Stimulated activated naive B cell treated with anti-CD40 and anti-IgM and Interleukin-4, amounts not matched to agents 10 μg/mL and 1 μg/mL and 100 μg/mL, for 72 hours (primary cell): ENCODE data around the gene EME2.

Experiments used
- ATAC-seq, 2 donors: fragments of 150-1000 bp; cut with Tn5 transposase; replicated peaks; 2 replicates each; pipeline ENCODE4 v1.10.0; 2021; ENCODE audit warnings: moderate library complexity in 1 of 2
- DNase-seq: peaks from one replicate; pipeline ENCODE4 v3.0.0; 2021
- H3K27ac Mint-ChIP-seq: one replicate; pipeline ENCODE4 v1.8.0; 2022; ENCODE audit warnings: mild to moderate bottlenecking, mixed read lengths
- H3K27me3 Mint-ChIP-seq, 2 donors: one replicate each; pipeline ENCODE4 v1.8.0; 2022; ENCODE audit warnings: mixed read lengths in 2 of 2
- H3K36me3 Mint-ChIP-seq, 2 donors: one replicate each; pipeline ENCODE4 v1.8.0; 2022; ENCODE audit warnings: mixed read lengths in 2 of 2, mild to moderate bottlenecking in 1 of 2
- H3K4me1 Mint-ChIP-seq, 2 donors: one replicate each; pipeline ENCODE4 v1.8.0; 2022; ENCODE audit warnings: mixed read lengths in 2 of 2, mild to moderate bottlenecking in 1 of 2
- H3K4me3 Mint-ChIP-seq, 2 donors: one replicate each; pipeline ENCODE4 v1.8.0; 2022; ENCODE audit warnings: mild to moderate bottlenecking in 2 of 2, mixed read lengths in 2 of 2, moderate library complexity in 1 of 2
- H3K9me3 Mint-ChIP-seq, 2 donors: one replicate each; pipeline ENCODE4 v1.8.0; 2022; ENCODE audit warnings: mixed read lengths in 2 of 2, mild to moderate bottlenecking in 1 of 2

The EME2 gene

GRCh38 chr16:1767116-1767994 lies 5.3 kb upstream of the EME2 start:
- Mint-ChIP-seq H3K9me3 (no peaks in the 10 kb centered on the region), H3K27me3 (no peaks in the 10 kb centered on the region), H3K4me1 (peaks cover 17 to 35% of the 10 kb centered on the region in 2 donors), H3K4me3 (peak overlapping the region in 1 of 2 donors; percentile 6), H3K36me3 (peaks cover 41 to 48% of the 10 kb centered on the region in 2 donors), H3K27ac (peak overlapping the region; percentile 59)
- no peak for ATAC-seq
- no peak for DNase-seq

GRCh38 chr16:1768061-1768766 lies 4.4 kb upstream of the EME2 start:
- DNase-seq = no peak
- peaks cover 38 to 44% of the 10 kb centered on the region in 2 donors for H3K36me3 Mint-ChIP-seq
- H3K27me3 Mint-ChIP-seq = no peaks in the 10 kb centered on the region
- no peak for ATAC-seq
- no peaks in the 10 kb centered on the region for H3K9me3 Mint-ChIP-seq
- H3K4me3 Mint-ChIP-seq = peak overlapping the region in 1 of 2 donors; percentile 8
- H3K4me1 Mint-ChIP-seq = peaks cover 18 to 36% of the 10 kb centered on the region in 2 donors
- peak overlapping the region; percentile 84 for H3K27ac Mint-ChIP-seq

GRCh38 chr16:1768767-1769401 lies 3.7 kb upstream of the EME2 start:
- Mint-ChIP-seq H3K27ac (peak overlapping the region; percentile 80), H3K4me1 (peaks cover 20 to 38% of the 10 kb centered on the region in 2 donors), H3K4me3 (peak overlapping the region in 1 of 2 donors; percentile 25), H3K27me3 (no peaks in the 10 kb centered on the region), H3K9me3 (no peaks in the 10 kb centered on the region), H3K36me3 (peaks cover 38 to 44% of the 10 kb centered on the region in 2 donors)
- DNase-seq (no peak), ATAC-seq (no peak)

- DNase-seq (no peak), ATAC-seq (no peak)
- Mint-ChIP-seq H3K4me3 (peak overlapping the region; percentile 91 to 99), H3K9me3 (no peaks in the 10 kb centered on the region), H3K36me3 (peaks cover 38 to 44% of the 10 kb centered on the region in 2 donors), H3K4me1 (peaks cover 21 to 45% of the 10 kb centered on the region in 2 donors), H3K27ac (peak overlapping the region; percentile 93), H3K27me3 (no peaks in the 10 kb centered on the region)
Measured at GRCh38 chr16:1769402-1770300, 3.0 kb upstream of the EME2 start.

DNA sequence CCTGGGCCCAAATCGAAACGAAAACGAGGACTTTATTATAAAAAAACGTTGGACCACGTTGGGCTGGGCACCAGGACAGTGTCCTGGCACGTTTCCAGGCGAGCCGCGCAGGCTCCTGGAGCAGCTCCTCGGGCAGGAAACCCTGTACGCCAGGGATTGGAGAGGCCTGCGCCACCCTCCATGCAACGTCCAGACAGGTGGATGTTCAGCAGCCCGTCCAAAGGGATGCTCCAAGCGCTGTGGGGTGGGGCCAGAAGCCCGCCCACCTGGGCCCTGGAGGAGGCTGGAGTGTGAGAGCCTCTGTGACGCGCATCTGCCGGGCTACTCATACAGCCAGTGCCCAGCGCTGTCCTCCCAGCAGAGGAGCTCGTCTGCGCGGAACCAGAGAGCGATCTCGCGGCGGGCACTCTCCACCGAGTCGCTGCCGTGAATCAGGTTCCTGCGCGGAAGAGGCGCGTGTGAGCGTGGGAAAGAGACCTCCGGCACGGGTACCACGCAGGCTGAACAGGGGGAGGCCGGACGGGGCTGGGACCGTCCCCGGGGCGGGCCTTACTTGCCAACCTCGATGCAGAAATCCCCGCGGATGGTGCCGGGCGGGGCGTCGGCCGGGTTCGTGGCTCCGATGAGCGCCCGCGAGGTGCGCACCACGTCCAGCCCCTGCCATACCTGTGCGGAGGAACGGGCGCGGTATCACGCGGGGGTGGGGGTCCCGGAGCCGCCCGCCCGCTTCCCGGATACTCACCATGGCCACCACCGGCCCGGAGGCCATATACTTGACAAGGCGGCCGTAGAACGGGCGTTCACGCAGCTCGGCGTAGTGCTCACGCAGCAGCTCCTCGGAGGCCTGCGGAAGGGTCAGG lies 2.1 kb upstream of the EME2 start:
- Mint-ChIP-seq H3K36me3 (peaks cover 36 to 41% of the 10 kb centered on the region in 2 donors), H3K27ac (peak overlapping the region; percentile 93), H3K4me1 (peaks cover 21 to 50% of the 10 kb centered on the region in 2 donors), H3K27me3 (no peaks in the 10 kb centered on the region), H3K4me3 (peak overlapping the region; percentile 91 to 99), H3K9me3 (no peaks in the 10 kb centered on the region)
- peak; percentile 66 for DNase-seq
- ATAC-seq = peak; percentile 46 to 51

DNA sequence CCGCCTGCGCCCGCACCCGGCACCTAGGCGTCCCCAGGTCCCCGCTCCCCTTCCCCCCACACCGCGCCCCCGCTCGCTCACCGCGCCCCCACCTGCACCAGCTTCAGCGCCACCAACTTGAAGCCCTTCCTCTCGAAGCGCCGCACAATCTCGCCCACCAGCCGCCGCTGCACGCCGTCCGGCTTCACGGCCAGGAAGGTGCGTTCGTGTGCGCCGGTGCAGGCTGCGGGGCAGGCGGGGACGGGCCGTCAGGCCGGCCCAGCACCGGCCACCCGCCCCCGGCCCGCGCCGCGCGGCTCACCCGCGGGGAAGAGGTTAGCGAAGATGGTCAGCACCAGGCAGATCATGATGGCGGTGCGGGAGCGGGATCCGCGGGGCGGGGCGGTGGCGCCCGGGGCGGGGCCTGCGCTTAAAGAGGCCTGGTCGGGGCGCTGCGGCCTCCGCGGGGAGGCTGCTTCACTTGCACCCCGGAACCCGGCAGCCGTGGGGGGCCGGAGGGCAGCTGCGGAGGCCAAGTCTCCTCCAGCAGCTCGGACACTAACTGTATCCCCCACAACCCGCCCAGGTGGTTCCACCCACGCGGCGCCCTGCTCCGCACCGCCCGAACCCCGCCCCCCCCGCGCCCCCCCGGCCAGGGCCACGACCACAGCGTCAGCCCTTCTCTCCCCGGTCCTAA lies 1.3 kb upstream of the EME2 start, which contains the start of gene NME3:
NME3 (minus strand) TSS at position 356 of the 676 bp plus-strand sequence; CDS start at position 347, 9 bp downstream.
- ATAC-seq (peak; percentile 50 to 60), DNase-seq (peak; percentile 64)
- no peaks in the 10 kb centered on the region for H3K9me3 Mint-ChIP-seq
- peak within 1 kb of the TSS; percentile 98 for H3K27ac Mint-ChIP-seq
- peaks cover 21 to 50% of the 10 kb centered on the region in 2 donors for H3K4me1 Mint-ChIP-seq
- H3K27me3 Mint-ChIP-seq = no peaks in the 10 kb centered on the region
- peaks cover 38 to 41% of the 10 kb centered on the region in 2 donors for H3K36me3 Mint-ChIP-seq
- H3K4me3 Mint-ChIP-seq = peak within 1 kb of the TSS; percentile 91 to 99

- ATAC-seq = no peak
- Mint-ChIP-seq H3K27me3 (no peaks in the 10 kb centered on the region), H3K9me3 (no peaks in the 10 kb centered on the region), H3K36me3 (peaks cover 38 to 40% of the 10 kb centered on the region in 2 donors), H3K4me3 (peak overlapping the region; percentile 91 to 99), H3K4me1 (peaks cover 21 to 50% of the 10 kb centered on the region in 2 donors), H3K27ac (peak overlapping the region; percentile 98)
- DNase-seq = no peak
Measured at GRCh38 chr16:1771864-1772361, 697 bp upstream of the EME2 start.

DNA sequence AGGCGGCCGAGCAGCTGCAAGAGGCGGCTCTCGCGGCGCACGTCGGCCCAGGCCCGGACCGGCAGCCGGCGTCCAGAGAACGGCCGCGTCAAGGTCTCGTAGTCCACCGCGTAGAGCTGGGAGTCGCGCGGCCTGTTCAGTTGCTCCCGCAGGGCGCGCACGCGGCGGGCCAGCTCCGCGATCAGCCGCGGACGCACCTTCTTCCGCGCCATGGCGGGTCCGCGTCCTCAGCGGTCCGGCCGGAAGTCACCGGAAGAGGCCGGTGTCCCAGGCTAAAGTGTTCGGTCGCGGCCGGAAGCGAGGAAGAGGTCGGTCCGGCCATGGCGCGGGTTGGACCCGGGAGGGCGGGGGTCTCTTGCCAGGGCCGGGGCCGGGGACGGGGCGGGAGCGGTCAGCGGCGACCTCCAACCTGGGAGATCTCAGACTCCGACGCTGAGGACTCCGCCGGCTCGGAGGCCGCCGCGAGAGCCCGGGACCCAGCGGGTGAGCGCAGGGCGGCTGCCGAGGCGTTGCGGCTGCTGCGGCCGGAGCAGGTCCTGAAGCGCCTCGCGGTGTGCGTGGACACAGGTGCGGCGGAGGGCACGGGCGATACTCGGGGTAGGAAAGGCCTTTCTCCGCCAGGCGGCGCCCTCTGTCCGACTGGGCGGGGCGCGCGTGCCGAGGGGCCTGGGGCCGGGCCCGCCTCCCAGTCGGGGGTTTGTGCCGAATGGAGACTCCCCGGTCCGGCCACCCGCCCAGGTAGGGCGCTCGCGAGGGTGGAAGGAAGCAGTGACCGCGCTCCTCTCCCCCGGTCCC lies 495 bp downstream of the EME2 start, which contains the start of gene MRPS34:
MRPS34 (minus strand) TSS at position 227 of the 795 bp plus-strand sequence; CDS start at position 212, 15 bp downstream.
- Mint-ChIP-seq H3K27ac (peak within 1 kb of the TSS; percentile 98), H3K4me3 (peak within 1 kb of the TSS; percentile 91 to 99), H3K9me3 (no peaks in the 10 kb centered on the region), H3K36me3 (peaks cover 29 to 30% of the 10 kb centered on the region in 2 donors), H3K27me3 (no peaks in the 10 kb centered on the region), H3K4me1 (peaks cover 21 to 46% of the 10 kb centered on the region in 2 donors)
- peak; percentile 62 to 69 for ATAC-seq
- DNase-seq = peak; percentile 79

DNA sequence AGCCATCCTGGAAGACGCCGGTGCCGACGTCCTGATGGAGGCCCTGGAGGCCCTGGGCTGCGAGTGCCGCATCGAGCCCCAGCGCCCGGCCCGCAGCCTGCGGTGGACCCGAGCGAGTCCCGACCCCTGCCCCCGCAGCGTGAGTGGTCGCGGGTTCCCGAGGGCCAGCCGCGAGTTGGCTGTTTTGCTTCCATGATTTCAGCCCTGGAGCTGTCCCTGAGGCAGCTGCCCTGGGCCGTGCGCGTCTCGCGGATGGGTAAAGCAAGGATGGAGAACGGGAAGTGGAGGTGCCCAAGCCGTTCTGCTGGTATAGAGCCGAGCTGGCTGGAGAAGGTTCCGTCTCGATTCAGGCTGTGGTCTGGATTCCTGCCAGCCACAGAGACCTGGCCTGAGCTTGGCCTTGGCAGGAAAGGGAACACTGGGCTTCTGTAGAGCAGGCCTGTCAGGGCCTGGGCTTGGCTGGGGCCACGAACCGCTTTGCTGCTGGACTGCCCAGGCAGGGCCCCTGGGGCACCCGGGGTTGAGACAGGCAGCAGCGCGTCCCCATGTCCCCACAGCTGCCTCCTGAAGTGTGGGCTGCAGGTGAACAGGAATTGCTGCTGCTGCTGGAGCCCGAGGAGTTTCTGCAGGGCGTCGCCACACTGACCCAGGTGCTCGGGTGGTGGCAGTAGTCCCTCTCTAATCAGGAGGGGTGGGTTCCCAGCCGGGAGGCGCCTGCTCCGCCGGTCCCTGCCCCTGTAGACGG lies 1.3 kb downstream of the EME2 start:
- peaks cover 23 to 24% of the 10 kb centered on the region in 2 donors for H3K36me3 Mint-ChIP-seq
- H3K4me3 Mint-ChIP-seq = peak overlapping the region; percentile 91 to 99
- peaks cover 20 to 39% of the 10 kb centered on the region in 2 donors for H3K4me1 Mint-ChIP-seq
- peak in 1 of 2 donors; percentile 7 for ATAC-seq
- peak; percentile 29 for DNase-seq
- H3K27me3 Mint-ChIP-seq = no peaks in the 10 kb centered on the region
- peak overlapping the region; percentile 84 for H3K27ac Mint-ChIP-seq
- no peaks in the 10 kb centered on the region for H3K9me3 Mint-ChIP-seq

DNA sequence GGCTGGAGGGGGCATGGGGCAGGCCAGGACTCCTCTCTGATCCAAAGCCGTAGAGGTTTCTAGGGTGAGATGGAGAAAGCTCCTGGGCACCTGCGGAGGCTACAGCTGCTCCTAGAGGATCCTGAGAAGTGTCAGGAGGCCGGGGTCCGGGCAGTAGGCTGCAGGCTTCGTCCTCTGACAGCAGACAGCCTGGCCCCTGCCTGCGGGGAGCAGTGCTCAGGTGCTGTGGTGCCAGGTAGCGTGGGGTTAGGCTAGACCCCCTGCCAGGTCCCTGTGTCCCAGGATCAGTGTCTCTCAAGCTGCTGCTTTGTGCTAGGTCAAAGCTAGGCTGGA lies 1.8 kb downstream of the EME2 start:
- no peak for ATAC-seq
- no peaks in the 10 kb centered on the region for H3K9me3 Mint-ChIP-seq
- DNase-seq = no peak
- no peak overlapping the region for H3K27ac Mint-ChIP-seq
- no peaks in the 10 kb centered on the region for H3K27me3 Mint-ChIP-seq
- H3K4me1 Mint-ChIP-seq = peaks cover 20 to 35% of the 10 kb centered on the region in 2 donors
- peaks cover 23 to 27% of the 10 kb centered on the region in 2 donors for H3K36me3 Mint-ChIP-seq
- peak overlapping the region in 1 of 2 donors; percentile 91 for H3K4me3 Mint-ChIP-seq
